Type B pancreatic cell (in vitro differentiated cells): Measurements from ENCODE around the gene SLC1A6. TPM values are rescaled to one million over a fixed set of nuclear protein-coding genes. Genes with fewer than 3 reads are reported as not detected.
A peak's percentile ranks its signal among the peaks of the same experiment; 100 is the strongest.

Experiments used
- DNase-seq: peaks from one replicate; pipeline ENCODE4 v3.0.0; 2021; ENCODE audit warnings: mixed read lengths; ENCODE audit not compliant: unreplicated experiment; ENCODE audit errors: extremely low spot score
- H3K27ac Mint-ChIP-seq: 2 replicates; pipeline ENCODE4 v1.8.0; 2021; ENCODE audit warnings: mild to moderate bottlenecking, mixed read lengths
- H3K27me3 Mint-ChIP-seq: 2 replicates; pipeline ENCODE4 v1.8.0; 2021; ENCODE audit warnings: mixed read lengths
- H3K36me3 Mint-ChIP-seq: 2 replicates; pipeline ENCODE4 v1.8.0; 2021; ENCODE audit warnings: mixed read lengths
- H3K4me1 Mint-ChIP-seq: one replicate; pipeline ENCODE4 v1.8.0; 2021; ENCODE audit warnings: mixed read lengths; ENCODE audit not compliant: unreplicated experiment
- H3K4me3 Mint-ChIP-seq: 2 replicates; pipeline ENCODE4 v1.8.0; 2021; ENCODE audit warnings: mild to moderate bottlenecking, mixed read lengths
- H3K9me3 Mint-ChIP-seq: 2 replicates; pipeline ENCODE4 v1.8.0; 2021; ENCODE audit warnings: mixed read lengths
- CTCF ChIP-seq: fragments of 200-600 bp; sonication (generic); conservative IDR thresholded peaks from 2 replicates; pipeline ENCODE4 v1.5.0; 2021; ENCODE audit warnings: antibody characterized with exemption, mild to moderate bottlenecking
- total RNA-seq: library from RNA; stranded (reverse); gene quantifications from 2 replicates; pipeline ENCODE4 v1.2.1, GENCODE V29; 2021; ENCODE audit warnings: low replicate concordance

Gene SLC1A6
- total RNA-seq, 1 donor from 2014 or later = 6.4 TPM

- Mint-ChIP-seq H3K4me3 (no peak overlapping the region), H3K4me1 (no peaks in the 10 kb centered on the region), H3K36me3 (no peaks in the 10 kb centered on the region), H3K27me3 (peaks cover 21% of the 10 kb centered on the region), H3K9me3 (no peaks in the 10 kb centered on the region), H3K27ac (no peak overlapping the region)
- DNase-seq = no peak
- no peak for TF ChIP-seq CTCF
Observed at GRCh38 chr19:14992780-14993179, 13.1 kb upstream of the SLC1A6 start.

- H3K36me3 Mint-ChIP-seq = no peaks in the 10 kb centered on the region
- peaks cover 40% of the 10 kb centered on the region for H3K27me3 Mint-ChIP-seq
- H3K9me3 Mint-ChIP-seq = no peaks in the 10 kb centered on the region
- TF ChIP-seq CTCF = no peak
- no peak overlapping the region for H3K4me3 Mint-ChIP-seq
- H3K27ac Mint-ChIP-seq = no peak overlapping the region
- DNase-seq = no peak
- H3K4me1 Mint-ChIP-seq = no peaks in the 10 kb centered on the region
Observed at GRCh38 chr19:14985133-14985532, 5.5 kb upstream of the SLC1A6 start.

GRCh38 chr19:14978161-14978776 is 1.4 kb downstream of the SLC1A6 start:
- H3K27me3 Mint-ChIP-seq = peaks cover 47% of the 10 kb centered on the region
- no peaks in the 10 kb centered on the region for H3K4me1 Mint-ChIP-seq
- no peaks in the 10 kb centered on the region for H3K36me3 Mint-ChIP-seq
- no peaks in the 10 kb centered on the region for H3K9me3 Mint-ChIP-seq
- DNase-seq = no peak
- no peak overlapping the region for H3K27ac Mint-ChIP-seq
- peak overlapping the region; percentile 88 for H3K4me3 Mint-ChIP-seq
- no peak for TF ChIP-seq CTCF

GRCh38 chr19:14977128-14977527 is 2.5 kb downstream of the SLC1A6 start:
- Mint-ChIP-seq H3K4me3 (no peak overlapping the region), H3K27ac (no peak overlapping the region), H3K27me3 (peaks cover 40% of the 10 kb centered on the region), H3K9me3 (no peaks in the 10 kb centered on the region), H3K4me1 (no peaks in the 10 kb centered on the region), H3K36me3 (peaks cover 3% of the 10 kb centered on the region)
- no peak for TF ChIP-seq CTCF
- DNase-seq = no peak

GRCh38 chr19:14974488-14974887 is 5.2 kb downstream of the SLC1A6 start:
- Mint-ChIP-seq H3K4me1 (no peaks in the 10 kb centered on the region), H3K27ac (no peak overlapping the region), H3K4me3 (no peak overlapping the region), H3K9me3 (no peaks in the 10 kb centered on the region), H3K36me3 (peaks cover 6% of the 10 kb centered on the region), H3K27me3 (peaks cover 17% of the 10 kb centered on the region)
- no peak for DNase-seq
- no peak for TF ChIP-seq CTCF

GRCh38 chr19:14972676-14973075 is 7.0 kb downstream of the SLC1A6 start:
- no peak for DNase-seq
- Mint-ChIP-seq H3K4me1 (no peaks in the 10 kb centered on the region), H3K27ac (no peak overlapping the region), H3K36me3 (peaks cover 6% of the 10 kb centered on the region), H3K27me3 (peaks cover 1% of the 10 kb centered on the region), H3K4me3 (no peak overlapping the region), H3K9me3 (no peaks in the 10 kb centered on the region)
- no peak for TF ChIP-seq CTCF
